K562 (cell line): Measurements from ENCODE around the gene POLK. TPM values are rescaled to one million over a fixed set of nuclear protein-coding genes. Genes with fewer than 3 reads are reported as not detected.
"Not testable (repeated sequence)": the region's sequence is repeated elsewhere in the genome, so short reads cannot be mapped to it uniquely, and the experiment has no call there.

Experiments used
- ATAC-seq: fragments of 200-7000 bp; cut with Tn5 transposase; 3 replicates; pipeline ENCODE4 v1.9.1; 2020; ENCODE audit warnings: moderate library complexity
- BruUV-seq: library from RNA; stranded (reverse); fragments of 400-500 nt; replicated peaks from 2 replicates; lab custom pipeline; 2021; lab: Mats Ljungman, UMichigan
- CTCF ChIA-PET: fragments of 300-600 bp; formaldehyde crosslinking; extraction: SDS; loops from one replicate; lab custom pipeline; 2021; ENCODE audit warnings: low intra/inter-chr PET ratio; lab: Yijun Ruan, JAX
- POLR2A ChIA-PET: fragments of 300-600, 350-650 bp; sonication (Branson Sonifier 250); formaldehyde crosslinking; extraction: SDS; loops from one replicate; lab custom pipeline; 2021; ENCODE audit warnings: antibody characterized with exemption, inconsistent platforms; lab: Yijun Ruan, JAX
- DNase-seq, 4 experiments: peaks; one replicate each; pipeline versions ENCODE4 v3.0.0 to v3.0.0-alpha.2; 2011 to 2018; ENCODE audit warnings: low spot score in 3 of 4, mixed read lengths in 3 of 4; ENCODE audit errors: extremely low read depth in 1 of 4
- FAIRE-seq: peaks from 2 replicates; lab custom pipeline; 2011; peaks lifted over from hg19 to GRCh38; lab: Jason Lieb, UNC
- H2AFZ ChIP-seq: 2 replicates; pipeline ENCODE4 v1.6.0; 2011; ENCODE audit warnings: low read depth, low read length, control low read depth, inconsistent platforms
- H3K27ac ChIP-seq: fragments of 200-600 bp; 3 replicates; pipeline ENCODE4 v1.8.0; 2011; ENCODE audit warnings: low read depth, mild to moderate bottlenecking, control low read depth, inconsistent platforms, low read length, moderate library complexity, mixed read lengths; ENCODE audit errors: extremely low read depth
- H3K27me3 ChIP-seq, 2 experiments: fragments of 300-600 bp in 1 of 2; 2 replicates in 1 of 2; 3 replicates in 1 of 2; pipeline versions ENCODE4 v1.6.0 to v1.8.0; 2011; ENCODE audit warnings: inconsistent platforms in 2 of 2, low read length in 2 of 2, mild to moderate bottlenecking in 1 of 2, mixed read lengths in 1 of 2, moderate library complexity in 1 of 2; ENCODE audit not compliant: control insufficient read depth in 2 of 2, insufficient read depth in 2 of 2
- H3K36me3 ChIP-seq: fragments of 300-600 bp; 3 replicates; pipeline ENCODE4 v1.8.0; 2011; ENCODE audit warnings: mild to moderate bottlenecking, low read length, inconsistent platforms; ENCODE audit not compliant: control insufficient read depth, insufficient read depth
- H3K4me1 ChIP-seq, 2 experiments: fragments of 200-600 bp in 1 of 2; replicated peaks in 1 of 2; 2 replicates in 1 of 2; 3 replicates in 1 of 2; pipeline versions ENCODE4 v1.5.1 to v1.8.0; 2011; ENCODE audit warnings: inconsistent platforms in 2 of 2, low read length in 2 of 2, mild to moderate bottlenecking in 1 of 2, mixed read lengths in 1 of 2, moderate library complexity in 1 of 2; ENCODE audit not compliant: control insufficient read depth in 2 of 2, insufficient read depth in 2 of 2
- H3K4me2 ChIP-seq: 2 replicates; pipeline ENCODE4 v1.6.1; 2011; ENCODE audit warnings: low read length, control low read depth, inconsistent platforms, mixed read lengths; ENCODE audit not compliant: insufficient read depth
- H3K4me3 ChIP-seq: fragments of 200-600 bp; sonication (generic), shearing (Covaris generic); 2 replicates; pipeline ENCODE4 v1.5.1; 2016; ENCODE audit warnings: control low read depth, inconsistent platforms
- H3K79me2 ChIP-seq: fragments of 200-600 bp; 3 replicates; pipeline ENCODE4 v1.8.0; 2011; ENCODE audit warnings: low read length, inconsistent platforms; ENCODE audit not compliant: control insufficient read depth, insufficient read depth
- H3K9ac ChIP-seq, 2 experiments: 2 replicates each; pipeline versions ENCODE4 v1.6.0 to v1.6.1; 2011; ENCODE audit warnings: low read depth in 2 of 2, low read length in 2 of 2, control low read depth in 1 of 2, inconsistent platforms in 1 of 2, mild to moderate bottlenecking in 1 of 2, mixed read lengths in 1 of 2; ENCODE audit not compliant: insufficient read depth in 1 of 2
- H3K9me1 ChIP-seq: one replicate; pipeline ENCODE4 v1.6.0; 2011; ENCODE audit warnings: inconsistent platforms, mild to moderate bottlenecking, low read length, moderate library complexity; ENCODE audit not compliant: control insufficient read depth, insufficient read depth
- H3K9me3 ChIP-seq: replicated peaks from 2 replicates; pipeline ENCODE4 v1.5.1; 2011; ENCODE audit warnings: low read depth, low read length, inconsistent platforms; ENCODE audit not compliant: control insufficient read depth, insufficient read depth
- H4K20me1 ChIP-seq: replicated peaks from 2 replicates; pipeline ENCODE4 v1.6.1; 2011; ENCODE audit warnings: low read length, inconsistent platforms, mixed read lengths; ENCODE audit not compliant: control insufficient read depth, insufficient read depth
- BCOR ChIP-seq: fragments of 450-650 bp; IDR thresholded peaks from 2 replicates; pipeline ENCODE4 v1.6.1; 2016
- CC2D1A ChIP-seq: fragments of 450-650 bp; IDR thresholded peaks from 2 replicates; pipeline ENCODE4 v1.6.1; 2017; ENCODE audit warnings: mild to moderate bottlenecking
- CHCHD3 ChIP-seq: fragments of 250-450 bp; sonication (Bioruptor Pico); IDR thresholded peaks from 2 replicates; pipeline ENCODE4 v2.1.2; 2022; ENCODE audit warnings: mild to moderate bottlenecking
- EGR1 ChIP-seq: fragments of 450-650 bp; conservative IDR thresholded peaks from 2 replicates; pipeline ENCODE4 v1.6.1; 2017; ENCODE audit warnings: mild to moderate bottlenecking
- HNRNPLL ChIP-seq: fragments of 200-400 bp; formaldehyde crosslinking; IDR thresholded peaks from 2 replicates; pipeline ENCODE4 v1.6.1; 2017; ENCODE audit warnings: low read length, low read depth, mild to moderate bottlenecking; ENCODE audit not compliant: poor library complexity, severe bottlenecking
- HSF4 ChIP-seq: fragments of 250-450 bp; sonication (Bioruptor Pico); IDR thresholded peaks from 2 replicates; pipeline ENCODE4 v2.1.2; 2022; ENCODE audit warnings: mild to moderate bottlenecking, moderate library complexity, borderline replicate concordance
- KDM1A ChIP-seq, 2 experiments: fragments of 450-650 bp; IDR thresholded peaks; 2 replicates each; pipeline ENCODE4 v1.6.1; 2016; ENCODE audit warnings: mild to moderate bottlenecking in 2 of 2
- LCOR ChIP-seq: sonication (generic); formaldehyde crosslinking; IDR thresholded peaks from 2 replicates; pipeline ENCODE4 v1.8.0; 2022; ENCODE audit warnings: mild to moderate bottlenecking, missing genetic modification reagents
- MYBL2 ChIP-seq, 2 experiments: fragments of 450-650 bp in 1 of 2; sonication (generic) in 1 of 2; formaldehyde crosslinking in 1 of 2; IDR thresholded peaks; 2 replicates each; pipeline versions ENCODE4 v1.6.1 to v1.8.1; 2017 to 2022; ENCODE audit warnings: borderline replicate concordance in 1 of 2, inconsistent platforms in 1 of 2, low read depth in 1 of 2, mild to moderate bottlenecking in 1 of 2, missing genetic modification reagents in 1 of 2, moderate library complexity in 1 of 2
- NCOA6 ChIP-seq: fragments of 450-650 bp; IDR thresholded peaks from 2 replicates; pipeline ENCODE4 v1.6.1; 2017; ENCODE audit warnings: mild to moderate bottlenecking
- PHTF2 ChIP-seq: fragments of 250-450 bp; sonication (Bioruptor Pico); IDR thresholded peaks from 2 replicates; pipeline ENCODE4 v1.5.0; 2021; ENCODE audit warnings: mild to moderate bottlenecking
- TGIF2 ChIP-seq: sonication (generic); formaldehyde crosslinking; IDR thresholded peaks from 2 replicates; pipeline ENCODE4 v1.8.1; 2022; ENCODE audit warnings: mild to moderate bottlenecking, missing genetic modification reagents, moderate library complexity
- ZBTB26 ChIP-seq: fragments of 450-650 bp; formaldehyde crosslinking; IDR thresholded peaks from 2 replicates; pipeline ENCODE4 v1.4.0; 2022; ENCODE audit warnings: missing genetic modification characterization
- ZKSCAN3 ChIP-seq: fragments of 250-450 bp; sonication (Bioruptor Pico); IDR thresholded peaks from 2 replicates; pipeline ENCODE4 v1.4.0; 2020
- ZNF124 ChIP-seq: sonication (generic); formaldehyde crosslinking; IDR thresholded peaks from 2 replicates; pipeline ENCODE4 v1.8.1; 2022; ENCODE audit warnings: missing genetic modification reagents
- ZNF146 ChIP-seq: IDR thresholded peaks from one replicate; pipeline ENCODE4 v1.6.1; 2018; ENCODE audit warnings: missing compliant biosample characterization; ENCODE audit not compliant: unreplicated experiment
- ZNF217 ChIP-seq: sonication (generic); formaldehyde crosslinking; IDR thresholded peaks from 2 replicates; pipeline ENCODE4 v1.8.0; 2022; ENCODE audit warnings: mild to moderate bottlenecking, missing genetic modification reagents
- ZNF431 ChIP-seq: sonication (generic); formaldehyde crosslinking; IDR thresholded peaks from 2 replicates; pipeline ENCODE4 v1.8.0; 2022; ENCODE audit warnings: mild to moderate bottlenecking, missing genetic modification reagents
- ZNF586 ChIP-seq: fragments of 450-650 bp; formaldehyde crosslinking; conservative IDR thresholded peaks from 2 replicates; pipeline ENCODE4 v1.4.0; 2020; ENCODE audit warnings: mild to moderate bottlenecking, moderate library complexity
- WGBS: fragments of 100-300 bp; shearing (Covaris generic); methylation state at CpG from one replicate; pipeline ENCODE4 v1.1.6; 2016; ENCODE audit warnings: low coverage, mixed read lengths; ENCODE audit not compliant: insufficient coverage; ENCODE audit errors: missing lambda C conversion rate; 5-methylcytosine and 5-hydroxymethylcytosine counted together
- in situ Hi-C: fragments of 300-500 bp; cut with MboI; formaldehyde crosslinking; loops from 4 replicates; pipeline ENCODE4 v1.15.0; 2018; ENCODE audit warnings: inconsistent platforms, mixed read lengths
- intact Hi-C: fragments of 100-400 bp; cut with micrococcal nuclease; formaldehyde crosslinking; loops from 2 replicates; pipeline ENCODE4 v1.14.2; 2022
- polyA plus RNA-seq, 8 experiments: library from polyadenylated mRNA; depleted of rRNA in 4 of 8; stranded (reverse) in 5 of 8; unstranded in 3 of 8; fragments of >200 nt; fragmentation: Nextera tagmentation in 2 of 8; fragmentation: Illumina TruSeq in 1 of 8; extraction: Ambion mirVana in 2 of 8; extraction: Trizol in 1 of 8; gene quantifications; 2 replicates each; pipeline versions ENCODE4 v1.2.1 to v1.2.3, GENCODE V29; 2011 to 2014; ENCODE audit warnings: inconsistent platforms in 1 of 8, missing spikeins in 1 of 8
- total RNA-seq, 7 experiments: library from RNA; depleted of rRNA in 6 of 7; stranded (reverse); fragments of >200 nt in 6 of 7; fragmentation: Illumina TruSeq in 2 of 7; extraction: Trizol in 2 of 7; gene quantifications; 2 replicates each; pipeline versions ENCODE4 v1.2.1 to v1.2.3, GENCODE V29; 2011 to 2021; ENCODE audit warnings: low replicate concordance in 1 of 7

Gene POLK
- total and polyA plus RNA-seq, 9 of the 15 experiments (the other 6 are each of a cell fraction or from before 2014, with no cell fraction given): 6.1 to 31.6 (median 16.5) TPM

GRCh38 chr5:75489847-75490246 lies 21.8 kb upstream of the POLK start:
- POLR2A ChIA-PET, H3K4me2 ChIP-seq, BruUV-seq, H3K27me3 ChIP-seq, H2AFZ ChIP-seq, FAIRE-seq, H3K9me3 ChIP-seq, H4K20me1 ChIP-seq, H3K4me1 ChIP-seq, H3K9me1 ChIP-seq, H3K4me3 ChIP-seq, H3K27ac ChIP-seq, intact Hi-C loops, in situ Hi-C loops, DNase-seq, H3K9ac ChIP-seq, CTCF ChIA-PET, ATAC-seq: not testable (repeated sequence)
- peaks cover 15% of the 10 kb centered on the region; the same call in 2 of the 3 replicates for H3K36me3 ChIP-seq
- TF ChIP-seq ZNF146 (peak; percentile 53), BCOR (0 out of 2 replicates have a peak, but pooled peaks have one; percentile 28), KDM1A (IDR thresholded peaks at IDR 0.05) (0 out of 4 replicates have a peak, but pooled peaks of 1 of the 2 experiments have one; percentile 15)
- H3K79me2 ChIP-seq: peaks cover 12% of the 10 kb centered on the region
- 99% methylated on average over 6 of the region's 6 CpGs for WGBS

DNA sequence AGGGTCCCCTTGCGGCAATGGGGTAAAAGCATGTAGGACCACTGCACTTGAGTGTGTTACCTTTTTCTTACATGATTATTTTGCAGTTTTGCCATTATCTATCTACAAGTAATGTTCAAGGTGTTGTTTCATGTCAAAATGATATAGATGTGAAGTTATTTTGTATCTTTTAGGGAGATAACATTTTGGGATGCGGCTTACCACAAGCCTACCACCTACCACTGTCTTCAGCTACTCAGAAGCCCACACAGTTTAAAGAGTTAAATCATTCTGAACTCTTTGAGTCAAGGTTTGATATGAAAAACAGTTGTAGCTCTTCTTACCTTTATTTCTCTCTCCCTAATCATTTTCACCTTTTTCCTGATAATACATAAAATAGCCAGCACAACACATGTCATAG lies 20.1 kb upstream of the POLK start:
- in situ Hi-C loops: no loop called here
- H3K27ac ChIP-seq: no peak overlapping the region
- H3K9me3 ChIP-seq: no peaks in the 10 kb centered on the region
- CTCF ChIA-PET: no interaction called here
- H4K20me1 ChIP-seq: no peaks in the 10 kb centered on the region
- 85% methylated on average over 2 of the region's 2 CpGs for WGBS
- no peak overlapping the region for H3K4me2 ChIP-seq
- POLR2A ChIA-PET: interaction anchor here (0.7 kb wide), 1 partner anchor 20 kb away, joined by 3 read pairs; no protein-coding TSS in a partner anchor
- no TSS peak for BruUV-seq
- no peaks in the 10 kb centered on the region for H3K9me1 ChIP-seq
- no peak overlapping the region for H3K4me3 ChIP-seq
- H3K27me3 ChIP-seq: no peaks in the 10 kb centered on the region
- peaks cover 3% of the 10 kb centered on the region; the same call in 1 of the 3 replicates for H3K79me2 ChIP-seq
- H2AFZ ChIP-seq: no peak overlapping the region
- H3K9ac ChIP-seq: no peak overlapping the region
- H3K36me3 ChIP-seq: peaks cover 22% of the 10 kb centered on the region
- intact Hi-C loops: no loop called here
- DNase-seq (no peak), ATAC-seq (no peak), FAIRE-seq (no peak)
- H3K4me1 ChIP-seq: no peaks in the 10 kb centered on the region
- TF ChIP-seq HSF4 (CRISPR knock-in tag) (no peak), HNRNPLL (no peak), NCOA6 (no peak), TGIF2 (CRISPR knock-in tag) (no peak), PHTF2 (CRISPR knock-in tag) (no peak), ZNF124 (CRISPR knock-in tag) (no peak), CHCHD3 (no peak), ZNF431 (CRISPR knock-in tag) (no peak), ZBTB26 (CRISPR knock-in tag) (no peak), LCOR (no peak), ZNF586 (no peak), MYBL2 (IDR thresholded peaks at IDR 0.05; ENCODE audit: low read depth) (no peak), MYBL2 (CRISPR knock-in tag; IDR thresholded peaks at IDR 0.05; ENCODE audit: borderline replicate concordance) (no peak), ZNF217 (CRISPR knock-in tag) (no peak), CC2D1A (no peak), EGR1 (no peak), ZKSCAN3 (CRISPR knock-in tag) (no peak)
